ENCODE results near the gene GPLD1. TPM values are rescaled to one million over a fixed set of nuclear protein-coding genes. Genes with fewer than 3 reads are reported as not detected.
"Not testable (repeated sequence)": the region's sequence is repeated elsewhere in the genome, so short reads cannot be mapped to it uniquely, and the experiment has no call there.

The GPLD1 gene
- 0.55 and 1.1 TPM in 2 replicates for total RNA-seq (2014; rRNA removed; shearing (Covaris generic))
- 1.1 TPM in 2 replicates for polyA plus RNA-seq (2015; cell fraction: cytosol; rRNA removed)
- polyA plus RNA-seq (2015; cell fraction: nucleus; rRNA removed): 0.70 and 3.0 TPM in 2 replicates

- in situ Hi-C loops (cut with HindIII; ENCODE audit: low pct_unique_long_range_greater_than_20kb, low sequenced_read_pairs): no loop called here
- no peak for DNase-seq (ENCODE audit: low read depth, low spot score)
These were observed at the start of gene GPLD1 for GRCh38 chr6:24489470-24489869. GPLD1 (minus strand) TSS chr6:24489578; CDS start chr6:24489511, 67 bp downstream.

DNA sequence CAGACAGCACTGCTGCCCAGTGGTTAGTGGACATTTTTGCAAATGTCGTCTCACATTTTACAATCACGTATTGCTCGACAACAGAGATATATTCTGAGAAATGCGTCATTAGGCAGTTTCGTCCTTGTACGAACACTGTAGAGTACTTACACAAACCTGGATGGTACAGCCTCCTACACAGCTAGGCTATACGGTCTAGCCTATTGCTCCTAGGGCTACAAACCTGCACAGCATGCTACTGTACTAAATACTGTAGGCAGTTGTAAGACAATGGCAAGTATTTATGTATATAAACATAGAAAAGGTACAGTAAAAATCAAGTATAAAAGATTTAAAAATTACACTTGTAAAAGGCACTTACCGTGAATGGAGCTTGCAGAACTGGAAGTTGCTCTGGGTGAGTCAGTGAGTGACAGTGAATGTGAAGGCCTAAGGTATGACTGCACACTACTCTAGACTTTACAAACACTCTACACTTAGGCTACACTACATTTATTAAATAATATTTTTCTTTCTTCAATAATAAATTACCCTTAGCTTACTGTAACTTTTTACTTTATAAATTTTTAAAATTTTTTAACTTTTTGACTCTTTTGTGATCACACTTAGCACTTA lies 48.5 kb upstream of the GPLD1 start:
- no peak for DNase-seq (ENCODE audit: low read depth, low spot score)
- in situ Hi-C loops (cut with HindIII; ENCODE audit: low pct_unique_long_range_greater_than_20kb, low sequenced_read_pairs): no loop called here

GRCh38 chr6:24537082-24537699 lies 47.8 kb upstream of the GPLD1 start:
- DNase-seq (ENCODE audit: low read depth, low spot score): no peak
- in situ Hi-C loops (cut with HindIII; ENCODE audit: low pct_unique_long_range_greater_than_20kb, low sequenced_read_pairs): no loop called here

GRCh38 chr6:24536466-24536865 lies 47.1 kb upstream of the GPLD1 start:
- in situ Hi-C loops (cut with HindIII; ENCODE audit: low pct_unique_long_range_greater_than_20kb, low sequenced_read_pairs): no loop called here
- DNase-seq (ENCODE audit: low read depth, low spot score): no peak

- in situ Hi-C loops (cut with HindIII; ENCODE audit: low pct_unique_long_range_greater_than_20kb, low sequenced_read_pairs): no loop called here
- no peak for DNase-seq (ENCODE audit: low read depth, low spot score)
These were observed 45.8 kb upstream of the GPLD1 start for GRCh38 chr6:24535210-24535609.

GRCh38 chr6:24534329-24534728 lies 45.0 kb upstream of the GPLD1 start:
- in situ Hi-C loops (cut with HindIII; ENCODE audit: low pct_unique_long_range_greater_than_20kb, low sequenced_read_pairs): no loop called here
- DNase-seq (ENCODE audit: low read depth, low spot score): no peak

- no peak for DNase-seq (ENCODE audit: low read depth, low spot score)
- in situ Hi-C loops (cut with HindIII; ENCODE audit: low pct_unique_long_range_greater_than_20kb, low sequenced_read_pairs): no loop called here
These were observed 40.6 kb upstream of the GPLD1 start for GRCh38 chr6:24529985-24530384.

DNA sequence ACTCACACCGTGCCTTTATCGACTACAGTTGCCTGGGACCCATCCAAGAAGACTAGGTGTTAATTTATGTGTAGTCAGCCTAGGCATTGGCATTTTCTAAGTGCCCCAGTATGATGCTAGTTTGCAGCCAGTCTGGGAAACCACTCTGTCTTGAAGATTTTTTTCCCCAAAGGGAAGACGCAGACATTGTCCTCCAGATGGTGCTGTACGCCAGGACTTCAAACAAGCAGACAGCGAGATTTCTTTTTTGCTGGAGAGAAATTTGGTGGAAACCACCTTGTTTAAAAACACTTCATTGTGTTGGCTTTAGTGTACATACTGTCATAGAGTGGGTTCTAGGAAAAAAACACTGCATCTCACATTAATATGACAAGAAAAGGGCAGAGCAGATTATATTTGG lies 35.4 kb upstream of the GPLD1 start:
- in situ Hi-C loops (cut with HindIII; ENCODE audit: low pct_unique_long_range_greater_than_20kb, low sequenced_read_pairs): no loop called here
- DNase-seq (ENCODE audit: low read depth, low spot score): peak; percentile 86

DNA sequence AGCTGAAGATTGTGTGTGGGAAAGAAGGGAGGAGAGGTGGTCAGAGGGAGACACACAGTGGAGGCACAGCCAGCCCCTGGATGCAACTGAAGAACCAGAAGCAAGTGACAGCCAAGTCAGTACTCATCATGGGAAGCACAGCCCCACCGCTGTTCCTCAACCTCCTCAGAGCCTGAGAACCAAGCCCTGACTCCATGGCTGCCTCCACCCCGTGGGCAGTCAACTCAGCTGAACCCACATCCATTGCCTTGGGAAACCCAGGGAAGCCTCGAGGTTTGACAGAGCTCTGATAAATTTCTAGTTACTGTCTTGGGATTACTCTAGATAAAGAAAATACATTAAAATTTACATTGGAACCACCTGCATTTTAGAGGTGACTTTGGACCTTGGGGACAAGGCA lies 35.0 kb upstream of the GPLD1 start:
- in situ Hi-C loops (cut with HindIII; ENCODE audit: low pct_unique_long_range_greater_than_20kb, low sequenced_read_pairs): no loop called here

GRCh38 chr6:24522228-24523176 lies 33.1 kb upstream of the GPLD1 start:
- in situ Hi-C loops (cut with HindIII; ENCODE audit: low pct_unique_long_range_greater_than_20kb, low sequenced_read_pairs): no loop called here
- peak; percentile 33 for DNase-seq (ENCODE audit: low read depth, low spot score)

More for the DNA sequence above, 35.0 kb upstream of the GPLD1 start:
- no peak for DNase-seq (ENCODE audit: low read depth, low spot score)

- DNase-seq (ENCODE audit: low read depth, low spot score): peak; percentile 78
- in situ Hi-C loops (cut with HindIII; ENCODE audit: low pct_unique_long_range_greater_than_20kb, low sequenced_read_pairs): no loop called here
These were observed 31.7 kb upstream of the GPLD1 start for GRCh38 chr6:24520929-24521546.

DNA sequence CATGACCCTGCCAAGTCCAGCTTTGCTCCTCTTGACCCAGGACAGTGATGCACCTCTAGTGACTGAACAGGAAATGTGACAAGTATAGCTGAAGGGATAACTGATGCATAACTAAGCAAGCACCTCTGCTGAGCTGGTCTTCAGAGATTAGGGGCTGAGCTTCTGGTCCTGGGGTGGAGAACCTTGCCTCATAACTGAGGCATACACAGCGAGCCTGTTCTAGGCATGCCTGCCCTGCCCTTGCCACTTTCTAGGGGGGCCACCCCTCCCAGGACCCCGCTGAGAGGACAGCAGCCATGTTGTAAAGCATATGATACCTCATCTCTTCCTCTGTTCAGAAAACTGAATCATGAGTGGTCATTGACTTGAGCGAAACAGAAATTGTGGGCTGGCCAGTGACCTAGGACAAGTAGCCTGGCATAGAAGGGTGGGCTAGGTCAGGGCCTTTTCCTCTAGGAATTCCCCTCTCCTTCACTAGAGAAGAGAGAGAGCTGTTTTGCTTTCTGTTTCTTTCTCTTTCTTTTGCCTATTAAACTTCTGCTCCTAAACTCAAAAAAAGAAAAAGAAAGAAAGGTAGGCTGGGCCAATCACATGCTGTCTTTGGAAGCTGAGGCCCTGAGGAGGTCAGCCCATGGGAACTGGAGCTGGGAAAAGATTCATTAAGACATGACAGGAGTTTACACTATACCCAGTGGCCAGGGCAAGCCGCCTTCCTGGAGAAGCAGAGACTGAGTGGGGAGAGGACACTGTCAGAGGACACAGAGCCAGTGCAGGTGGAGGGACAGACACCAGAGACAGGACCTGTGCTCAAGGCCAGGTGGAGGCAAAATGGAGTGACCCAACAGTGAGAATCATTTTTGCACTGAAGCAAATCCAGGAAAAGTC lies 28.5 kb upstream of the GPLD1 start:
- DNase-seq (ENCODE audit: low read depth, low spot score): no peak
- in situ Hi-C loops (cut with HindIII; ENCODE audit: low pct_unique_long_range_greater_than_20kb, low sequenced_read_pairs): no loop called here

- in situ Hi-C loops (cut with HindIII; ENCODE audit: low pct_unique_long_range_greater_than_20kb, low sequenced_read_pairs): no loop called here
These were observed 24.2 kb upstream of the GPLD1 start for GRCh38 chr6:24513602-24514001.

GRCh38 chr6:24511976-24512375 lies 22.6 kb upstream of the GPLD1 start:
- DNase-seq (ENCODE audit: low read depth, low spot score); in situ Hi-C loops (cut with HindIII; ENCODE audit: low pct_unique_long_range_greater_than_20kb, low sequenced_read_pairs): not testable (repeated sequence)

More at GRCh38 chr6:24513602-24514001, 24.2 kb upstream of the GPLD1 start:
- no peak for DNase-seq (ENCODE audit: low read depth, low spot score)

- DNase-seq (ENCODE audit: low read depth, low spot score): no peak
- in situ Hi-C loops (cut with HindIII; ENCODE audit: low pct_unique_long_range_greater_than_20kb, low sequenced_read_pairs): no loop called here
These were observed 17.6 kb upstream of the GPLD1 start for GRCh38 chr6:24506814-24507520.
